Pancreas (tissue), 10 donors: ENCODE measurements around the gene TLE4. TPM values are rescaled to one million over a fixed set of nuclear protein-coding genes. Genes with fewer than 3 reads are reported as not detected.
"Not testable (repeated sequence)": the region's sequence is repeated elsewhere in the genome, so short reads cannot be mapped to it uniquely, and the experiment has no call there.

Experiments used
- ATAC-seq, 4 donors: fragments of 200-7000 bp; cut with Tn5 transposase; one replicate each; pipeline versions ENCODE4 v1.8.0 to v1.9.1; 2020; ENCODE audit warnings: mild to moderate bottlenecking in 4 of 4, moderate library complexity in 4 of 4
- DNase-seq, 6 donors: peaks; one replicate each; pipeline ENCODE4 v3.0.0-alpha.2; 2020
- FAIRE-seq: peaks from 2 replicates; lab custom pipeline; 2012; peaks lifted over from hg19 to GRCh38; lab: Jason Lieb, UNC
- H3K27ac ChIP-seq, 4 donors: fragments of 200-600 bp; sonication (generic); 1 replicate in 3 of 4; 2 replicates in 1 of 4; pipeline versions ENCODE4 v1.5.0 to v1.8.0; 2020
- H3K27me3 ChIP-seq, 4 donors: fragments of 200-600 bp; one replicate each; pipeline ENCODE4 v1.8.0; 2021
- H3K36me3 ChIP-seq, 3 donors: fragments of 200-600 bp; sonication (generic) in 1 of 3; one replicate each; pipeline versions ENCODE4 v1.5.0 to v1.8.0; 2020 to 2021
- H3K4me1 ChIP-seq, 3 donors: fragments of 200-600 bp; one replicate each; pipeline ENCODE4 v1.8.0; 2021
- H3K4me3 ChIP-seq, 4 donors: fragments of 200-600 bp; sonication (generic) in 2 of 4; one replicate each; pipeline versions ENCODE4 v1.5.0 to v1.8.0; 2020 to 2021
- H3K9me3 ChIP-seq, 4 donors: fragments of 200-600 bp; one replicate each; pipeline ENCODE4 v1.8.0; 2021
- CTCF ChIP-seq, 4 donors: fragments of 200-600 bp; sonication (generic) in 3 of 4; IDR thresholded peaks; one replicate each; pipeline versions ENCODE4 v1.5.0 to v1.8.0; 2021; ENCODE audit warnings: antibody characterized with exemption in 4 of 4
- WGBS, 2 donors: extraction: QIAGEN DNeasy Blood & Tissue Kit; methylation state at CpG; one replicate each; pipeline ENCODE4 v1.1.7; 2013; 5-methylcytosine and 5-hydroxymethylcytosine counted together
- intact Hi-C, 3 donors: fragments of 100-400 bp; cut with DNase I; formaldehyde crosslinking; loops; one replicate each; pipeline versions ENCODE4 v1.11.1 to v1.14.2; 2022
- polyA plus RNA-seq, 2 donors: library from polyadenylated mRNA; stranded (reverse); fragments of 200-250 nt; gene quantifications; one replicate each; pipeline ENCODE4 v1.2.3, GENCODE V29; 2013
- total RNA-seq, 6 donors: library from RNA; stranded (reverse); fragmentation: NEBNext Ultra II Directional in 4 of 6; extraction: Animal tissue kit (Norgen Biotek cat#: 25700) in 4 of 6; gene quantifications; one replicate each; pipeline versions ENCODE4 v1.2.1 to v1.2.4, GENCODE V29; 2021 to 2023
- donor health status: healthy with polysubstance abuse.
- donor health status: DM: no; HTN: no; CAD: no; lungs with moderate emphysema.
- donor health status: DM: no; HTN: no; CAD: no.
- donor health status: control.
- donor health status: control.
- donor health status: Bipolar disorder and iron deficiency.
- donor health status: DM: yes; HTN: yes; CAD: no.
- donor health status: DM: no; HTN: no; CAD: no.
- donor health status: DM: no; HTN: no; CAD: no.
- donor health status: DM: yes; HTN: yes; CAD: no.

TLE4 gene
- total and polyA plus RNA-seq, 8 donors = 2.8 to 19.0 (median 9.7) TPM

- Histone ChIP-seq H3K4me3 (no peak overlapping the region), H3K4me1 (no peaks in the 10 kb centered on the region), H3K27ac (no peak overlapping the region), H3K27me3 (no peaks in the 10 kb centered on the region), H3K9me3 (no peaks in the 10 kb centered on the region), H3K36me3 (no peaks in the 10 kb centered on the region)
- WGBS, 2 donors = 87 to 89% methylated on average over 2 of the region's 2 CpGs
- DNase-seq = no peak
- TF ChIP-seq CTCF (IDR thresholded peaks at IDR 0.05) = no peak
- intact Hi-C loops = no loop called here
- ATAC-seq = no peak
- no peak for FAIRE-seq
Measured at GRCh38 chr9:79537838-79538237, 33.9 kb upstream of the TLE4 start.

- WGBS, 2 donors = 91 to 97% methylated on average over 3 of the region's 3 CpGs
- Histone ChIP-seq H3K27ac (no peak overlapping the region), H3K9me3 (no peaks in the 10 kb centered on the region), H3K4me3 (no peak overlapping the region), H3K27me3 (no peaks in the 10 kb centered on the region), H3K36me3 (no peaks in the 10 kb centered on the region), H3K4me1 (no peaks in the 10 kb centered on the region)
- DNase-seq = no peak
- ATAC-seq = no peak
- intact Hi-C loops = no loop called here
- no peak for FAIRE-seq
- TF ChIP-seq CTCF (IDR thresholded peaks at IDR 0.05) = no peak
Measured at GRCh38 chr9:79542735-79543620, 28.8 kb upstream of the TLE4 start.

GRCh38 chr9:79544375-79544774 is 27.4 kb upstream of the TLE4 start:
- H3K27ac ChIP-seq, H3K4me1 ChIP-seq, ATAC-seq, H3K9me3 ChIP-seq, DNase-seq, H3K4me3 ChIP-seq, intact Hi-C loops, FAIRE-seq, H3K36me3 ChIP-seq, H3K27me3 ChIP-seq: not testable (repeated sequence)
- whole genome bisulfite sequencing, 2 donors = 84 to 86% methylated on average over 7 of the region's 7 CpGs

- DNase-seq (no peak), FAIRE-seq (no peak), ATAC-seq (no peak)
- H3K27ac ChIP-seq = no peak overlapping the region
- intact Hi-C loops = no loop called here
- no peaks in the 10 kb centered on the region for H3K9me3 ChIP-seq
- H3K4me1 ChIP-seq = no peaks in the 10 kb centered on the region
- TF ChIP-seq CTCF (IDR thresholded peaks at IDR 0.05) = no peak
- no peaks in the 10 kb centered on the region for H3K36me3 ChIP-seq
- no peaks in the 10 kb centered on the region for H3K27me3 ChIP-seq
- no peak overlapping the region for H3K4me3 ChIP-seq
- 81 to 83% methylated on average over 4 of the region's 4 CpGs for WGBS, 2 donors
Measured at GRCh38 chr9:79551586-79551985, 20.2 kb upstream of the TLE4 start.

- Histone ChIP-seq H3K36me3 (no peaks in the 10 kb centered on the region), H3K4me1 (no peaks in the 10 kb centered on the region), H3K27me3 (no peaks in the 10 kb centered on the region), H3K4me3 (no peak overlapping the region), H3K9me3 (no peaks in the 10 kb centered on the region), H3K27ac (no peak overlapping the region)
- DNase-seq (no peak), FAIRE-seq (no peak), ATAC-seq (no peak)
- intact Hi-C loops = no loop called here
- TF ChIP-seq CTCF (IDR thresholded peaks at IDR 0.05) = no peak
- 68 to 85% methylated on average over 1 of the region's 1 CpG for WGBS, 2 donors
Measured at GRCh38 chr9:79551994-79552393, 19.8 kb upstream of the TLE4 start.
